Measurements from ENCODE around the gene CD6. TPM values are rescaled to one million over a fixed set of nuclear protein-coding genes. Genes with fewer than 3 reads are reported as not detected.

The CD6 gene
- total RNA-seq, 1 experiment from 2014 or later, result 0.23 TPM

DNA sequence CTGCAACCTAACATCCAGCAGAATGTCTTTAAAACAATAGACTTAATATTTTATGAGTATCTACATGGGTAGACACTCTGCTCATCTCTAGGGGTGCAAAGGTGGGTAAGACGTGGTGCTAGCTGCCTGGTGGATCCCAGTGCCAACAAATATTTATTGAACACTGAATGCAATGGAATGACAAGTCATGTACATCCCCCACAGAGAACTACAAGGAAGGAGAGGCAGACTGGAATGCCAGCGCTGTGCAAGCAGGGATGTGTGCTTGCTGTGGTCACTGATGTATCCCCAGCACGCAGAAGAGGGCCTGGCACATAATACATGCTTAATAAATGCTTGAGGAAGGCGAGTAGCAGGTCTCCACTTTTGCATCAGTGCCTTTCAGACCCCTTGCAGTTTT lies 61.9 kb downstream of the CD6 start:
- POLR2A ChIA-PET, result no interaction called here
- TF ChIP-seq, protein P1, sequence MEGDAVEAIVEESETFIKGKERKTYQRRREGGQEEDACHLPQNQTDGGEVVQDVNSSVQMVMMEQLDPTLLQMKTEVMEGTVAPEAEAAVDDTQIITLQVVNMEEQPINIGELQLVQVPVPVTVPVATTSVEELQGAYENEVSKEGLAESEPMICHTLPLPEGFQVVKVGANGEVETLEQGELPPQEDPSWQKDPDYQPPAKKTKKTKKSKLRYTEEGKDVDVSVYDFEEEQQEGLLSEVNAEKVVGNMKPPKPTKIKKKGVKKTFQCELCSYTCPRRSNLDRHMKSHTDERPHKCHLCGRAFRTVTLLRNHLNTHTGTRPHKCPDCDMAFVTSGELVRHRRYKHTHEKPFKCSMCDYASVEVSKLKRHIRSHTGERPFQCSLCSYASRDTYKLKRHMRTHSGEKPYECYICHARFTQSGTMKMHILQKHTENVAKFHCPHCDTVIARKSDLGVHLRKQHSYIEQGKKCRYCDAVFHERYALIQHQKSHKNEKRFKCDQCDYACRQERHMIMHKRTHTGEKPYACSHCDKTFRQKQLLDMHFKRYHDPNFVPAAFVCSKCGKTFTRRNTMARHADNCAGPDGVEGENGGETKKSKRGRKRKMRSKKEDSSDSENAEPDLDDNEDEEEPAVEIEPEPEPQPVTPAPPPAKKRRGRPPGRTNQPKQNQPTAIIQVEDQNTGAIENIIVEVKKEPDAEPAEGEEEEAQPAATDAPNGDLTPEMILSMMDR (IDR thresholded peaks at IDR 0.05; ENCODE audit: insufficient read depth in 1 of 2, low read depth in 1 of 2, low read length in 1 of 2, severe bottlenecking in 1 of 2, unreplicated experiment in 1 of 2), result no peak
- Mint-ChIP-seq H3K4me1 (ENCODE audit: low read depth, unreplicated experiment) (no peaks in the 10 kb centered on the region), H3K27ac (ENCODE audit: unreplicated experiment) (no peak overlapping the region), H3K9me3 (ENCODE audit: unreplicated experiment) (no peaks in the 10 kb centered on the region), H3K4me3 (ENCODE audit: unreplicated experiment) (no peak overlapping the region), H3K36me3 (ENCODE audit: insufficient read depth, unreplicated experiment) (no peaks in the 10 kb centered on the region), H3K27me3 (ENCODE audit: insufficient read depth, unreplicated experiment) (peaks cover 3% of the 10 kb centered on the region)
- Histone ChIP-seq H3K9me3 (no peaks in the 10 kb centered on the region), H3K4me3 (ENCODE audit: low read depth, low read length) (no peak overlapping the region), H3K27me3 (replicated peaks; ENCODE audit: control insufficient read depth, insufficient read depth, low read length) (no peaks in the 10 kb centered on the region), H3K36me3 (ENCODE audit: control insufficient read depth, insufficient read depth, low read length) (no peaks in the 10 kb centered on the region), H3K4me1 (no peaks in the 10 kb centered on the region)
- BruUV-seq (replicated peaks), result no TSS peak
- intact Hi-C loops (cut with micrococcal nuclease; ENCODE audit: unreplicated experiment), result loop anchor here (10.0 kb wide), 1 partner anchor 881 kb away; the partner anchor contains the start of gene RAB3IL1
- CTCF ChIA-PET, result no interaction called here
- DNase-seq, result no peak

DNA sequence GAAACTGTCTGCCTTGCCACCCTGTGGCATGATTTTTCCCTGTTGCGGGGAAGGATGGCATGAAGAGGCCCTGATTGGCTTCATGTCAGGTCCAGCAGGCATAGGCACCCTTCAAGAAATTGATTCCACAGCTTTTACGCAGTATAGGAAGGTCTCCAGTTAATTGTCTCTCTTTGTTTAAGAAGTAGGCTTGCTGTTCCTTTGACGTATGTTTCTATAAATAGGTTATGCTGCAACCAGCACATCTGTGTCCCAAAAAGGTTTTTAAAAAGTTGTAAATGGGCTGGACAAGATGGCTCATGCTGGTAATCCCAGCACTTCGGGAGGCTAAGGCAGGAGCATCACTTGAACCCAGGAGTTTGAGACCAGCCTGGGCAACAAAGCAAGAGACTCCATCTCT lies 62.6 kb downstream of the CD6 start:
- H3K4me3 Mint-ChIP-seq (ENCODE audit: unreplicated experiment), result no peak overlapping the region
- H3K4me1 ChIP-seq, result no peaks in the 10 kb centered on the region
- H3K36me3 ChIP-seq (ENCODE audit: control insufficient read depth, insufficient read depth, low read length), result no peaks in the 10 kb centered on the region
- intact Hi-C loops (cut with micrococcal nuclease; ENCODE audit: unreplicated experiment), result loop anchor here (10.0 kb wide), 1 partner anchor 881 kb away; the partner anchor contains the start of gene RAB3IL1
- H3K4me3 ChIP-seq (ENCODE audit: low read depth, low read length), result no peak overlapping the region
- H3K4me1 Mint-ChIP-seq (ENCODE audit: low read depth, unreplicated experiment), result no peaks in the 10 kb centered on the region
- H3K27me3 ChIP-seq (replicated peaks; ENCODE audit: control insufficient read depth, insufficient read depth, low read length), result no peaks in the 10 kb centered on the region
- TF ChIP-seq, protein P1 (IDR thresholded peaks at IDR 0.05; ENCODE audit: insufficient read depth in 1 of 2, low read depth in 1 of 2, low read length in 1 of 2, severe bottlenecking in 1 of 2, unreplicated experiment in 1 of 2), result no peak
- no peak overlapping the region for H3K27ac Mint-ChIP-seq (ENCODE audit: unreplicated experiment)
- H3K36me3 Mint-ChIP-seq (ENCODE audit: insufficient read depth, unreplicated experiment), result no peaks in the 10 kb centered on the region
- H3K27me3 Mint-ChIP-seq (ENCODE audit: insufficient read depth, unreplicated experiment), result peaks cover 2% of the 10 kb centered on the region
- H3K9me3 ChIP-seq, result no peaks in the 10 kb centered on the region
- ChIA-PET CTCF (no interaction called here), POLR2A (no interaction called here)
- no TSS peak for BruUV-seq (replicated peaks)
- DNase-seq, result no peak
- H3K9me3 Mint-ChIP-seq (ENCODE audit: unreplicated experiment), result no peaks in the 10 kb centered on the region

DNA sequence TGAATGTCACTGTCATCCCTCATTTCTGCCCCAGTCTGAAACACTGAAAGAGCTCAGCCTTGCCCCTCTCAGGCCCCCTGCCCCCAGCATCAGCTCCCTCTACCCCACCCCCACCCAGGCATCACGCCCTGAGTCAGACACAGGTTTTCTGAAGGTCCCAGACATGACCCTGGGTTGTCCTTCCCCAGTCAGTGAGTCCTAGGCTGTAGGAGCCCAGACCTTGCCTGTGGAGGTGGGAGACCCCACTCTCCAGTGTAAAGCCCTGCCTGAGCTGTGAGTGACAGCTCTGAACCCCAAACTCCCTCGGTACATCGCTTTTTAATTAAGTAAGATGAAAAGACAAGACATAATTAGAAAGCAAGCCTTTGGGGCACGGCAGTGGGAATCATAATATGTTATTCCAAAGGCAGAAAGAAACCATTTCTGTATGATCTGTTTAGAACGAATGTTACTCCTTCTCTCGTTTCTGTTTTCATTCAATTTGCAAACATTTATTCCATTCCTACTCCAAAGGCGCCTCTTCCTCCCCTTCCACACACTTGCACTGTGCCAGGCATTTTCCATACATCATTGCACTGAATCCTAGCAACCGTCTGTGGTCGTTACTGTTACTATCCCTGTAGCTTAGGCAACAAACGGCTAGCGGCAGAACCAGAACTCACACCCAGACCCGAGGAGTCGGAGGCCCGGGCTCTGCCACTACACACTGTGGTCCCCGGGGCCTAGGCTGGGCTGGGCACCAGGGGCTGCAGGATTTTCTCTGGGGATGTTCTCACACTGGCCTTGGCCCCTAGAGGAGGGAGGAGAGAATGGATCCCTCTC lies 63.4 kb downstream of the CD6 start:
- no peak overlapping the region for H3K4me3 ChIP-seq (ENCODE audit: low read depth, low read length)
- H3K4me1 Mint-ChIP-seq (ENCODE audit: low read depth, unreplicated experiment), result no peaks in the 10 kb centered on the region
- H3K27me3 Mint-ChIP-seq (ENCODE audit: insufficient read depth, unreplicated experiment), result peaks cover 2% of the 10 kb centered on the region
- H3K9me3 ChIP-seq, result no peaks in the 10 kb centered on the region
- BruUV-seq (replicated peaks), result no TSS peak
- POLR2A ChIA-PET, result no interaction called here
- no peaks in the 10 kb centered on the region for H3K27me3 ChIP-seq (replicated peaks; ENCODE audit: control insufficient read depth, insufficient read depth, low read length)
- H3K36me3 ChIP-seq (ENCODE audit: control insufficient read depth, insufficient read depth, low read length), result no peaks in the 10 kb centered on the region
- intact Hi-C loops (cut with micrococcal nuclease; ENCODE audit: unreplicated experiment), result loop anchor here (10.0 kb wide), 1 partner anchor 880 kb away; the partner anchor contains the start of gene RAB3IL1
- H3K4me1 ChIP-seq, result no peaks in the 10 kb centered on the region
- H3K4me3 Mint-ChIP-seq (ENCODE audit: unreplicated experiment), result no peak overlapping the region
- TF ChIP-seq, protein P1 (IDR thresholded peaks at IDR 0.05; ENCODE audit: insufficient read depth in 1 of 2, low read depth in 1 of 2, low read length in 1 of 2, severe bottlenecking in 1 of 2, unreplicated experiment in 1 of 2), result no peak
- no peaks in the 10 kb centered on the region for H3K9me3 Mint-ChIP-seq (ENCODE audit: unreplicated experiment)
- CTCF ChIA-PET, result no interaction called here
- H3K27ac Mint-ChIP-seq (ENCODE audit: unreplicated experiment), result no peak overlapping the region
- H3K36me3 Mint-ChIP-seq (ENCODE audit: insufficient read depth, unreplicated experiment), result no peaks in the 10 kb centered on the region
- DNase-seq, result no peak
